HG03108 (cell line): ENCODE measurements around the gene MBNL2.

Experiments
- ATAC-seq: cut with Tn5 transposase; IDR thresholded peaks from one replicate; pipeline ENCODE4 v1.9.1; 2021; ENCODE audit warnings: moderate library complexity; ENCODE audit not compliant: unreplicated experiment

Gene MBNL2

DNA sequence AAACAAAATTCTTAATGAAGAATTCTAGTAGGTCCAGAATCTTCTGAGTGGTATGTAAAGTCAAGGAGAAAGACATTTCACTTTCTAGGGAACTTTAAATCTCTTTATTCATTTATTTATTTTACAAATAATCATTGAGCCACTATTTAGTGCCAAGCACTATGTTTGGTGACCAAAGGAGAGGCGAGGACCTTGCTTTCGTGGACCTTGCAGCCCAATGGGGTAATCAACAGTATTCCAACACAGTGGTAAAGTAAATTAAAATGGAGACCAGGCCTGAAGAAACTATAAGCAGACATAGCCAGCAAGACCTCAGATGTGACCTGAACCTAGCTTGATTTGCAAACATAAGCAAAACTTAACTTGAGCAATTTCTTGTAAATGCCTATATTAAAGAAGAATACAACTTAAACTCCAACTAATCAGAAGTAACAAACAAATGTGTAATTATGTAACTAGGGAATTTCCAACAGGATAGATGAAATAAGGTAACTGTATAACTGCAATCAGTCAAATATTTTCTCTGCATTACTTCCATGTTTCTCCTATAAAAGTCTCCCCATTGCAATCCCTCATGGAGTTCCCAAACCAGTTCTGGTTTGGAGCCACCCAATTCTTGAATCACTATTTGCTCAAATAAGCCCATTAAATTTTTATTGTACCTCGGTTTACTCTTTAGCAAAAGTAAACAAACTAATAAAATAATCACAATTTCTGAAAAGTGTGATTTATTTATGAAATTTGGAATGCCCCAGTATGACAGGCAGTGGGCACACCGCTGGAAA lies 67.6 kb downstream of the MBNL2 start:
- no peak for ATAC-seq

DNA sequence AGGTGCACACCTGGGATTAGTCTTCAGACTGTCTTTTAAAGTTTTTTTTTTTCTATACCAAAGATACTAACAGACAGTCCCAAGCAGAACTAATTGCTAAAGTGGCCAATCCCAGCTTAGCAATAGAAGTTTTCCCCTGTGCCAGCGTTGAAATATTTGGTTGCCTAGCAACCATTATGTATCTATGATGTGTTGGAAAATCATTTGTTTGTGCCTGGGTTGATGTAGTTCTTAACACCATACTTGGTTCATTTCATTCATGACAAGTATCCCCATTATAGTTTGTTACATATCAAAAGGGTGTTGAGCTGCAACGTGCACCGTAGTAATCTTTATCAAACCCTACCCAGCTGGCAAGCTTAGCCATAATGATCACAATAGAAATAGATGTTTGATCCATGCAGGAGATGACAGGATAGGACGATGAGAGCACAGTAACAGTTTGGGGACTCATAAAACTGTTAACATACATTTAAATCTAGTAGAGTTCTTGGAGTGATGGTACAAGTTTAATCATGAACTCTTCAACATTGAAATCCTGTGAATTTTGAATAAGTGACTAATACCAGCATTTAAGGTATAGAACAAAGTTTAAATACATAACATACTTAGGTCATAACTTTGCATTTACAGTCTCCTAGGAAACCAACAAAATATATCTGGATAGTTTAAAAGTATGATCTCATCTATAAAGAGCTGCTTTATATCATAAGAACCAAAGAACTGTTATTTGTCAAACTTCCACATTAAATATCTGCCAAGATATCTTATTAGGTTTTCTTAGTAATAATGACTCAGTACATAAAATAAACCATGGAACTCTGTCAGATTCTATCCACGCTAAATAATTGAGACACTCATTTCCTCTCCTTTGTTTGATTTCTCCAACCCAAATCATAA lies 73.4 kb downstream of the MBNL2 start:
- ATAC-seq = no peak

DNA sequence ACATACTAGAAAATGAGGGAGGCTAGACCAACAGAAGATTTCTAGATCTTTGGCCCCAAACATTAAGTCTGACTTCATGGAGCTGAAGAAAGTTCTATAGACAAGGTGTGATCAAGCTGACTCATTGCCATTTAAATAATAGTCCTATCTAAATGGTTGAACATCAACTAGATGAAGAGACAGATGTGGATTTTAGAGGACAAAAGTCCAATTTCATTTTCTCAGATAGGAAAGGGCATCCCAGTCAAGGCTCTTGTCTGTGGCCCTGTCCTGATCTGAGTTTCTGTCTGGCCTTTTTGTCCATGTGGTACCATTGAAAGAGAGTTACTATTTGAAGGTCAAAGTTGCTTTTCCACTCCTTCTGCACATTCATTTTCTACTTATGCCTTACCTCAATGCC lies 74.6 kb downstream of the MBNL2 start:
- no peak for ATAC-seq

DNA sequence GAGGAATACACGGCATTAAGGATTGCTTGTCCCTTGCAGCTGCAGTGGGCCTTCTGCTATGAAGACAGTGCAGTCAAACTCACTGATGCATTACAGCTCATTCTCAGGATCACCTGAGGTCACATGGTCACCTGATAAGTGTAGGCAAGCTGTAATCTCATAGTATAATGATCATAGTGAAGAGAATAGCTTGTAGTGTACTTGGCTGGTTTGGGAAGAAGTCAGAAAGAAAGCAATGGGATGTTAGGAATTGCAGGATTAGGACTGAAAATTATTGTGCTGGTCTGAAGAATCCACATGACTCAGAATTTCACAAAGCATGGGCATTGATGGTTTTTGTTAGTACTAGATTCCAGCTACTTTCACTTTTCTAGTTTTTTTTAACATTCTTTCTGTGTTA lies 76.7 kb downstream of the MBNL2 start:
- ATAC-seq = no peak

DNA sequence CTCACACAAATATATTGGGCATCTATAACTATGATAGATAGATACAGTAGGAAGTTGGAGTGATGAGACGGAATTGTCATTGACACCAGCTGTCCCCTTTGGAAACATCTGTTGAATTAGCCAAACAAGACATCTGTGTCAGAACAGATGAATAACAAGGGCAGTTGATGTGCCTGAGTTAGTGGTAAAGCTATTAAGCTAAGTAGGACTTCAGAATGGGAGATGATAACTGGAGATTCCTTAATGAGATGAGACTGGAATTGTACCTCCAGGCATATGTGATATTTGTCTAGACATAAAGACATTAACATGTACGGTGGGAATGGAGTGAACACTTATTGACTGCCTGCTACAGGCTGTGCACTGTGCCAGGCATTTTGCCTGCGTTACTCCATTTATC lies 78.7 kb downstream of the MBNL2 start:
- ATAC-seq = no peak

DNA sequence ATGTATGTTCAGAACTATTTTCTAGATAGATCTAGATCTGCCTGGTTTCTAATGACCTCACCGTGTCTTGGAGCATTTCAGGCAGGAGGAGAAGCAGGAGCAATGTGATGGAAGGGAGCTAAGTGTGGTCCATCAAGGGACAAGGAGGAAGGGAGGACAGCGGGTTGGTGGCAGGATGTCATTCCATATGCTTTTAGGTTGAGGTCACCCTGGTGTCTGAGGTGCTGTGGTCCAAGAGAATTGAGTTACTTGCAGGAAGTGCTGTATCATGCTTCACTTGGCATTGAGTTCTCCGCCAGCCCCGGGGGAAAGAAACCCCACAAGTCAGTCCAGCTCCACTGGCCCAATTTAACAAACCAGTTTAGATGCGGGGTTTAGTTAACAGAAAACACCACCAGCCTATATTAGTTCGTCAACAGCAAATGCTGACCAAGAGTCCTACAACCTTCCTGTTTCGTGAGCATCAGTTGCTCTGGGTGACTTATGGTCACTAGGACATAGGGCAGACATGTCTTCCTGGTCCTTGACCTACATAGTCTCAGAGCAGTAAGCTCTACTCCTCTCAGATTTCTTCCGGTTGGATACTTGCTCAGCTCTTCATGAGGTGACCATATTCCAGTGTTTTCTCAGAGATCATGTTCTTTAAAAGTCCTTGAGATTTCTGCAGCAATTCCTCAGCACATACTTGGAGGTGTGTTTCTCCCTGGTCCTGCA lies 79.4 kb downstream of the MBNL2 start:
- ATAC-seq = no peak

DNA sequence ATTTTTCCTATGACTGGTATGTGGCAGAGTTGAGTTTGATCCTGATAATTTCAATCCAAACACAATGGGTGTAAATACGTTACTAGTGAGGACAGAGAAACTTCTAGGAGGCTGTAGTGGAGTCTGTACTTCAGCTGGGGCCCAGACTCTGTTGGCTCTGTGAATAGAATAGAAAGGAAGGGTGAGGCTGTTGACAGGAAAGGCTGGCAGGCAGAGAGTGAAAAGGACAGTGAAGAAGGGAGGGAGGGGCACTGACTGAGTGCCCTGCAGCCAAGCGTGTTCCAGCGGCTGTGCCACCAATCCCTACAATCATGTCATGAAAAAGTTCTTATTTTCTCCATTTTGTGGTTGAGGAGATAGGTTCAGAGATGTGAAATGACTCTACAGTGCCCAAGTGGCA lies 80.5 kb downstream of the MBNL2 start:
- no peak for ATAC-seq

DNA sequence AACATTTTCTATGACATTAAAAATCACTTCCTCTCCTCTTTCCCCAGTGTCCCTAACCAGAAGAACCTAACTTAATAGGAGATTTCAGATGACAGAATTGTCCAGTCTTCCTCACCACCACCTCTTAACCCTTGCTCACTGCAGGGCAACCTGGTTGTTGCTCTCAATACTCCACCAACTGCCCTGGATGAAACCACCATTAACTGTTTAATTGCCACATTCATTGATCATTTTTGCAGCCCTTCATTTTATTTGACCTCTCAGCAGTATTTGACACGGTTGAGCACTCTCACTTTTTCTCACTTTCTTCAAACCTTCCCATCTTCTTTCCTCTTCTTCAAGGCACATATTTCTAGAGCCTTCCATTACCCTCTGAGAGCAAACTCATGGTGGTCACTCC lies 84.0 kb downstream of the MBNL2 start:
- ATAC-seq = no peak

DNA sequence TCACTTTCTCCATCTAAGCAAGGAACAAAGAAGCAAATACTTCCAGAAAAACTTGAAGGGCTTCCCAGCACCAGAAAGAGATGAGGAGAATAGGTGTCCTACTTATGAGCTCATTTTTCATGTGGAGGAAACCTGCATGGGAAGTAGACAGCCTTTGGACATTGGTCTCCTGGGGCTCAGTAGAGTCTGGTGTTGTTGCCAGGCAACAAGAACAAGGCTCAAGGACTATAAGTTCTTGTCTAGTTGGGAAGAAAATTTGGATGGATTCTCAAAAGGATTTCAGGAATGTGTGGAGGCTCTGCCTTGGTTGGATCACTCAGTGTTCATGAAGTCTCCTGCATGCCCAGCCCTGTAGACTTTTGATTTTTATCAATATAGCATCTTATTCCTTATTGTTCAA lies 84.5 kb downstream of the MBNL2 start:
- ATAC-seq = no peak

DNA sequence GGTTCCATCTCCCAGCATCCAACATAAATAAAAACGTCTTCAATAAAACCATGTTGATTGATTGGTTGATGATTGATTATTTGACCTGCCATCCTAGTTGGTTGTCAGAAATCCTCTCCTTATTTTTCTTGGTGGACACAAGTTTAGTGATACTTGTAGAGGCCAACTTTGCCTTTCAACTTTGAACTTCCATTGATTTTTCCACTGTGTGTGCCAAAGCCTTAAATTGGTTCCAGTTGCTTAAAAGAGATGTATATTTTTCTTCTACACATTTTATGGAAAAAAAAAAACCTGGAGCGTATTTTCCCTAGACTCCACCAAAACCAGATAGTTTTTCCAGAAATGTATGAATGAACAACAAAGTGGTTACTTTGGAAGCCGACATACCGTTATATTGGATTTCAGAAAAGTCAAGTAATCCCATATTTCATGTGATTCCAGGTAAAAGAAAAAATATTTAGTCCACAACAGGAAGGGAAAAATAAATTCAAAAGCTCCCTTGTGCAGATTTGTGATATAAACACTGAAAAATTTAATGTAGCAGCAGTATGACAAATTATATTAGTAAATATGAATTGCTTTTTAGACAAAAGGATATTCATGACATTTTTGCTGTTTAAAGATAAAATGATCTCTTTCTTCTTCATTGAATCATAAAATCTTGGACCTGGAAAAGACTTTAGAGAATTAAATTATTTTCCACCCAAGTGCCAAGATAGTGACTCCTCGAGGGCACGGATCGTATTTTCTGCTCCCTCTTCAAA lies 85.2 kb downstream of the MBNL2 start:
- ATAC-seq = no peak

DNA sequence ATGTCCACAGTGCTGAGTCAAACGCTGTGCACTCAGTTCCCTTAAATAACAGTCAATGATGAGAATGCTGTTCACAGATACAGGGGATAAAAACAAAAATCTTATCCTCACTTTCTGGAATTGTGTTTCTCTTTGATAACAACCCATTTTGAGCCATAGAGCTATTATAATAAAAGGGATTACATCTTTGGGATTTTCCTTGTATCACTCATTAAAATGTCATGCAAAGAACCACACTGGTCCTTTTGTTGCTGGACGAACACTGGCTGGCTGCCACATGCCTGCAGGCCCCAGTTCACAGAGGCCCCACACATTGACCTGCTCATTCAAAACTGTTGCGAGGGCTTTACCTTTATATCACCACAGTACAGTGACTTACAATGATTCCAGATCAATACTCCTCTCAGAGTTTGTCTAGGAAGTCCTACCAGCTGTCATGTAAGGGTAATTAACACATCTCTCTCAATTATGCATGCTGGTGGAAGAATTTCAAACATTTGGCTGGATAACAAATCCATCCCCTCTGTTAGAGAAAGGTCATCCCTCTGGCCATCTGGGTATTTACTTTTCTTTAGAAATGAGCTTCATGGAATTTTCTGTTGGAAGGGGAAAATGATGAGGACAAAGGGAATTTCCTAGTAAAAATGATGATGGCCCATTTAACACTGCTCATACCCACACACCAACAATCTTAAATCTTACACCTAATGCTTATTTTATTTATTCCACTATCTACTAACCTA lies 85.9 kb downstream of the MBNL2 start:
- ATAC-seq = no peak

DNA sequence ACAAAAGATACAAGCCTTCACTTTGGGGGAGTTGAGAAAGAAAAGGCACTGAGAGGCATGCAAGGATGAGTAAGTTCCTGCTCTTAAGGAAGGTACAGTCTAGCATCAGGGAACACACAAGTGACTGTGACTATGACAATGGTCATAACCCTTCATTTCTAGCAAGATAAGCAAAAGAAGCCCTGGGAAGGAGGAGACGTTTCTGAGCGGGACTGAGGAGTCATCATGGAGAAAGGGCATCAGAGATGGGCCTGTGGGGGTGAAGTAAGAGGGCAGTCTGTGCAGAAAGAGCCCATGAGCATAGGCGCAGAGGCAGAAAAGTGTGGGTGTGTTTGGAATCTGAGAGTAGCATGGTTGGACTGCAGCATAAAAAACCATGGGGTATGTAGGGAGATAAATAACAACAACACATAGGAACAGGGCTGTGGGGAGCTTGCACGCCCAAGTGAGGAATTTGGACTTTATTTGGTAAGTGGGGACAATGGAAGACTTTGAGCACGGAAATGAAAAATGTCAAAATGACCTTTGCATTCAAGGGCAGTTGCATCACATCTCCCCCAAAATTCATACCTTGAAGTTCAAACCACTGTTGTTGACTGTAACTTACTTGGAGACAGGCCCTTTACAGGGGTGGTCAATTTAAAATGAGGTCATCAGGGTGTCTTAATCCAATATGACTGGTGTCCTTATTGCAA lies 86.7 kb downstream of the MBNL2 start:
- ATAC-seq = no peak

DNA sequence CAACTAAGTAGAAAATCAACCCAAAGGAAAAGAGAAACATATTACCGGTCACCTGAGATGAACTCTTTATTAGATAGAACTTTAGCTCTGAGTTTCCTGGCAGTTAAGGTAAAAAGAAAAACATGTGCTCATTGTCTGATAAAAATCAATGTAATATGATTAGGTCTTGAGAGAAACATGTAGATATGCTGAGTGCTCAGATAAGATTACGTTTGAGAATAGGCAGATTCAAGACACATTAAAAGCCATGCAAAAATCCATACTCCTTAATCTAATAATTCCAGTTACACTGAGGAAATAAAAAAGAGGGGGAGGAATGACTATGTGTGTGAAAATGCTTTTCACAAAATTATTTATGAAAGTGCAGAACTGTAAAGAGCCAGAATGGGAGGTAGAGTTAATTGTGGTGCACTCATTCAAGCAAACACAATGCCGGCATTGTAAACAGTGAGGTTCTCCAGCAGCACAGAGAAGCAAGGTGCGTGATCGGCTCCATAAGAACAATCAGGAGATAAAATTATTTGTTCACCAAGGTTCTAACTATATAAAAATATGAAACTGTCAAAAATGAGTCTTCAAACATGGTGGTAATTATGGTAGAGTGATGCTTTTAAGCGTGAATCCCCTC lies 88.8 kb downstream of the MBNL2 start:
- ATAC-seq = no peak

DNA sequence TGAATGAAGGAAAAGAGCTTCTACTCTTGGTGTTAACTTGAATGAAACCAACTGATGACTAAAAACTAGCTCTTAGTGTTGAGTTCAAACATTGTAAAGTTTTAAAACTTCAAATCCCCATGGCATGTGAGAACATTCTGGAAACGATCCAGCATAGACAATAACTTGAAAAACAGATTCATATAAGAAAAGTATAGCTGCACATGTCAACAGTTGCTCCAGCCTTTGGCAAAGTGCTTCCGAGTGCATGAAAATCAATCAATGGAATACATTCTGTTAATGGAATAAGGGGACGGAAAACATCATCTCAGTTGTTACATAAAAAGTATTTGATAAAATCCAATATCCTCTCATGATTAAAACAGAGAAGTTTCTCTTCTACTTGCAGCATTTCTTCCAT lies 89.8 kb downstream of the MBNL2 start:
- ATAC-seq = no peak

DNA sequence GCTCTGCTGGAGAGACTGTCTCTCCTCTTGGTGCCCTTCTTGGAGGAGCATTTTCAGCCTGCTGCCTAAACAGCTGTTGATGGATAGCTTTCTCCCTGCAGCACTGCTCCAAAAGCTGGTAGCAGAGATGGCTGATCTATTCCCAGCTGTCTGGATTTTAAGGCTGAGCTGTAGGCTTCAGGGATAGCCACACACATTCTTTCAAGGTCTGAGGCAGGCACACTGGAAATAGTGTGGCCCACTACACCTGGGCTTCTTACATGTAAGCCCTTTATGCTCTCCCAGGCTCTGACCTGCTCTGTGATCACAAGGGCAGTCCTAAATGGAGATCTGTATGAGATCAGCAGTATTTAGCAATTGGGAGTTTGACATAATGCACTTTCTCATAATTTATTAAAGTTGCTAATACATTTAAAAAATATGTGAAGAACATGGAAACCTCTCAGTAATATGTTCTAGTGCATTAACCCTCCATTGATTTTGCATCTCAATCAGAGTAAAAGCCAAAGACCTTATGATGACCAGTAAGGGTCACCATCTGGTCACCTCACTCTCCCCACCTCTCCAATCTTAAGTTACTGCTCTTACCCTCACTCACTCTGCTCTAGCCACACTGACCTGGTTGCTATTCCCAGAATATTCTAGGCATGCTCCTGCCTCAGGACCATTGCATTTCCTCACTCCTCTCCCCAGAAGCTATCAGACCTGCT lies 91.6 kb downstream of the MBNL2 start:
- no peak for ATAC-seq

DNA sequence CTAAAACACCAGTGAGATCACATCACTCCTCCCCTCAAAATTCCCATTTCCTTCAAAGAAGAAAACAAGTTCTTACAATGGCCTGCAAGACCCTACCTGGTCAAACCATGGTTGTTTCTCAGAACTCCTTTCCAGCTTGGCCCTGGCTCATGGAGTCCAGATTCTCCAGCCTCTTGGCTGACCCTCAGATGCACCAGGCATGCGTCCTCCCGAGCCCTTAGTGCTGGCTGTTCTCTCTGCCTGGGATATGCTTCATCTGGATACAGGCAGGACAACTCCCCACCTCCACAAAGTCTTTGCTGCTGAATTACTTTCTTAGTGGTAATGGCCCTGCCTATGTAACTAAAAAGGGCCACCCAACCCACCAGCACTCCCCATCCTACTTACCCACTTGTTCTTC lies 94.3 kb downstream of the MBNL2 start:
- ATAC-seq = no peak

DNA sequence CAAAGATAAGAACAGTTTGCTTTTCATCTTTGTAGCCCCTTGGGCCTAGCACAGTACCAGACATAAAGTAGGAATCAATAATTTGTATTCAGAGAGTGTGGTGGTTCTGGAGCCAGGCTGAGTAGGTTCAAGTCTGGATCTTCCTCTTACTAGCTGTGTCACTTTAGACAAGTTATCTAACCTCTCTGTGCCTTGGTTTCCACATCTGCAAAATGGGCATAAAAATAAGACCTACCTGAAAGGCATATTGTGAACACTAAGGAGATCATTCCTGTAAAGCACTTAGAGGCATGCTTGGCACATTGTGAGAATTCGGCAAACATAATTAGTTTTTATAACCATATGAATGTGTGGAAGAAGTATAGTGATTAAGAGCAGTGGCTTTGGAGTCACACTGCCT lies 95.8 kb downstream of the MBNL2 start:
- ATAC-seq = no peak

DNA sequence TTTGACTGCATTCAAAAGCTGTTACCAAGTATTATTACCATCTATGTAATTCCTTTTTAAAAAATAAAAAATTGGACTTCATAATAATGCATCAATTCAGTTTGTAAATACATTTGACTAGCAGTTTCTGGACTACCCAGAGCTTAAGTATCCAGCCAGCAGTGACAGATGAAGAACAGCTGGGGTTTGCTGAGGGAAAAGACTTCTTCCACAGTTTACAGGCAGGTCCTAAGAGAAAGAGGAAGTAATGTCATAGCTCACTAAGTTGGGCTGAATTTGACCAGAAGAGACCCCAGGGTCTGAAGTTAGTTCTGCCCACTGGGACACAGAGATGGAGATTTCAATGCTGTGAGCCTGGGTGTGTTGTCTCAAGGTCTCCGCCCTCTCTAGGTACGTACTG lies 96.4 kb downstream of the MBNL2 start:
- ATAC-seq = no peak
